HG03354 (cell line): ENCODE data around the gene CLN6.
"Not testable (repeated sequence)": the region's sequence is repeated elsewhere in the genome, so short reads cannot be mapped to it uniquely, and the experiment has no call there.

ENCODE experiments used
- ATAC-seq: cut with Tn5 transposase; IDR thresholded peaks from one replicate; pipeline ENCODE4 v1.9.1; 2021; ENCODE audit warnings: mild to moderate bottlenecking; ENCODE audit not compliant: unreplicated experiment, poor library complexity, severe bottlenecking

CLN6 gene

GRCh38 chr15:68224546-68225250 is 4.8 kb downstream of the CLN6 start:
- ATAC-seq = no peak

GRCh38 chr15:68224108-68224507 is 5.4 kb downstream of the CLN6 start:
- no peak for ATAC-seq

GRCh38 chr15:68223171-68223570 is 6.4 kb downstream of the CLN6 start:
- no peak for ATAC-seq

DNA sequence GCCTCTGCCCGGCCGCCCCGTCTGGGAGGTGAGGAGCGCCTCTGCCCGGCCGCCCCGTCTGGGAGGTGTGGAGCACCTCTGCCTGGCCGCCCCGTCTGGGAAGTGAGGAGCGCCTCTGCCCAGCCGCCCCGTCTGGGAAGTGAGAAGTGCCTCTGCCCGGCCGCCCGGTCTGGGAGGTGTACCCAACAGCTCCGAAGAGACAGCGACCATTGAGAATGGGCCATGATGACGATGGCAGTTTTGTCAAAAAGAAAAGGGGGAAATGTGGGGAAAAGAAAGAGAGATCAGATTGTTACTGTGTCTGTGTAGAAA is 7.1 kb downstream of the CLN6 start:
- not testable (repeated sequence) for ATAC-seq

DNA sequence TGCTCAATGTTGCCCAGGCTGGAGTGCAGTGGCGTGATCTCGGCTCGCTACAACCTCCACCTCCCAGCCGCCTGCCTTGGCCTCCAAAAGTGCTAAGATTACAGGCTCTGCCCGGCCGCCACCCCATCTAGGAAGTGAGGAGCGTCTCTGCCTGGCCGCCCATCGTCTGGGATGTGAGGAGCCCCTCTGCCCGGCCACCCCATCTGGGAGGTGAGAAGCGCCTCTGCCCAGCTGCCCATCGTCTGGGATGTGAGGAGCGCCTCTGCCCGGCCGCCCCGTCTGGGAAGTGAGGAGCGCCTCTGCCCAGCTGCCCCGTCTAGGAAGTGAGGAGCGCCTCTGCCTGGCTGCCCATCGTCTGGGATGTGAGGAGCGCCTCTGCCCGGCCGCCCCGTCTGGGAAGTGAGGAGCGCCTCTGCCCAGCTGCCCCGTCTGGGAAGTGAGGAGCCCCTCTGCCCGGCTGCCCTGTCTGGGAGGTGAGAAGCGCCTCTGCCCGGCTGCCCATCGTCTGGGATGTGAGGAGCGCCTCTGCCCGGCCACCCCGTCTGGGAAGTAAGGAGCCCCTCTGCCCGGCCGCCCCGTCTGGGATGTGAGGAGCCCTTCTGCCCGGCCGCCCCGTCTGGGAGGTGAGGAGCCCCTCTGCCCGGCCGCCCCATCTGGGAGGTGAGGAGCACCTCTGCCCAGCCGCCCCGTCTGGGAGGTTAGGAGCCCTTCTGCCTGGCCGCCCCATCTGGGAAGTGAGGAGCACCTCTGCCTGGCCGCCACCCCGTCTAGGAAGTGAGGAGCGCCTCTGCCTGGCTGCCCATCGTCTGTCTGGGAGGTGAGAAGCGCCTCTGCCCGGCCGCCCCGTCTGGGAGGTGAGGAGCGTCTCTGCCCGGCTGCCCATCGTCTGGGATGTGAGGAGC is 7.7 kb downstream of the CLN6 start:
- not testable (repeated sequence) for ATAC-seq

DNA sequence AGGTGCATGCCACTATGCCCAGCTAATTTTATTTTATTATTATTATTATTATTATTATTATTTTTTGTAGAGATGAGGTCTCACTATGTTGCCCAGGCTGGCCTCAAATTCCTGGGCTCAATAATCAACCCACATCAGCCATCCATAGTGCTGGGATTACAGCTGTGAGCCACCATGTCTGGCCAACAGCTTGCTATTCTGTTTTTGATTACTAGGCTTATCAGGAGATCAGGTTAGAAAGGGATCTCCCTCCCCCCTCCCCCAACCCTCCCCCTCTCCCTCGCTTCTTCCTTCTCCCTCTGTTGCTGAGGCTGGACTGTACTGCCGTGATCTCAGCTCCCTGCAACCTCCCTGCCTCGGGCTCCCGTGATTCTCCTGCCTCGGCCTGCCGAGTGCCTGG is 8.6 kb downstream of the CLN6 start:
- no peak for ATAC-seq

DNA sequence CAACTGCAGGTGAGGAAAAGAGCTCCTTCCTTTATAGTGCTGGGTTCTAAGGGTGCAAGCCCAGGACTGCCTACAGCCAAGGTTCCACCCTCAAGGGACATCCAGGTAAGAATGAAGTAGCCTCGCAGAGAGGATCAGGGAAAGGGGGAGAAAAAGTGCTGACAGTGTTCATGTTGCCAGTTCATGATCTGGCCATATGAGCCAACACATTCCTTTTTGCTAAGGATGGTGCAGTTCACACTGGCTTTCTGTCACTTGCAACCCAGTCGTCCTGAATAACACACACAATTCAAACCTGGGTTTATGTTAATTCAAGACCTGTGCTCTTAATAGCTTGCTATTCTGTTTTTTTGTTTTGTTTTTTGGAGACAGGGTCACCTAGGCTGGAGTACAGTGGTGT is 9.0 kb downstream of the CLN6 start:
- no peak for ATAC-seq

- no peak for ATAC-seq
Observed at GRCh38 chr15:68218847-68219798, 10.4 kb downstream of the CLN6 start.

DNA sequence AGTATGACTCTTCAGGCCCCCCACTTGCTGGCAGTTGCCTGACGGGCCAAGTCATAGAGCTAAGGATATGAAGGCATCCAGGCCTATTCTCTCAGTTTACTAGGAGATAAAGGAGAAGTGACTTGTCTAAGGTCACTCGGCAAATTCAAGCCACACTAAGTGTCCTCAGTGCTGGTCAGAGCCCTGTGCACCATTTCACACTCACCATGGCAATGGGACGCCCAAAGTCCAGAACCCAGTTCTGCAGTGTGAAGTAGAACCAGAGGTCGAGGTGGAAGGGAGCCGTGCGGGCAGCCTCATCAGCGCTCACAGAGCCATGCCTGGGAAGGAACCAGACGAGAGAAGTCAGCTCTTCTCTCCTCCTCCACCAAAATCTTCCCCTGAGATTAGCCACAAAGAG is 11.2 kb downstream of the CLN6 start:
- ATAC-seq = no peak

- no peak for ATAC-seq
Observed at GRCh38 chr15:68217341-68217740, 12.2 kb downstream of the CLN6 start.

DNA sequence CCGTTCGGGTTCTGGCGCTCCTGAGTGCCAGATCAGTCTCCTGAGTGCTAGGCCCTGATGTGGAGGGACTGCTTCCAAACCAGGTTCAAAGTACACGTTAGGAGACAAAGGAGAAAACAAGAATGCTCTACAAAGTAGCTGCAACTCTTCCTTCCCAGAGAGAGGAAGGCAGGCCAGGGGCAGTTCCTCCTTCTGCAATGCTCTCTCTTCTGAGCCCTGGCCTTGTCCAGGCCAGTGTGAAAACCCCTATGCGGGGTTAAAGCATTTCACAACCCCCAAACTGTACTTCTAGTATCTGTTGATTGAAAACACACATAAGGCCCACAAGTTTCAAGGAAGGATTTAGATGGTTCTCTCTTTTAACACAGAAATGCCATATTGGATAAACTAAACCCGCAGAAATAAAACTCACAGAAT is 14.7 kb downstream of the CLN6 start:
- ATAC-seq = no peak

- no peak for ATAC-seq
Observed at GRCh38 chr15:68213991-68214837, 15.3 kb downstream of the CLN6 start.

DNA sequence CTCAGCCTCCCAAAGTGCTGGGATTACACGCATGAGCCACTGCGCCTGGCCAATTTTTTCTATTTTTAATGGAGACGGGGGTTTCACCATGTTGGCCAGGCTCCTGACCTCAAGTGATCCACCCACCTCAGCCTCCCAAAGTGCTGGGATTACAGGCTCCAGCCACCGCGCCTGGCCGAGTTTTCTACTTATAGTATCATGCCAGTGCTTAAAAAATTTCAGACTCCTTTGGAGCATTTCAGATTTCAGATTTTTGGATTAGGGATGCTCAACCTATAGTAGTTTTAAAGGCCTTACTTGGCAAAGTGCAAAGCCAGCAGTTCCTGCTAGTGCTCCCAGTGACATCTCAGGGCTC is 16.1 kb downstream of the CLN6 start:
- not testable (repeated sequence) for ATAC-seq

DNA sequence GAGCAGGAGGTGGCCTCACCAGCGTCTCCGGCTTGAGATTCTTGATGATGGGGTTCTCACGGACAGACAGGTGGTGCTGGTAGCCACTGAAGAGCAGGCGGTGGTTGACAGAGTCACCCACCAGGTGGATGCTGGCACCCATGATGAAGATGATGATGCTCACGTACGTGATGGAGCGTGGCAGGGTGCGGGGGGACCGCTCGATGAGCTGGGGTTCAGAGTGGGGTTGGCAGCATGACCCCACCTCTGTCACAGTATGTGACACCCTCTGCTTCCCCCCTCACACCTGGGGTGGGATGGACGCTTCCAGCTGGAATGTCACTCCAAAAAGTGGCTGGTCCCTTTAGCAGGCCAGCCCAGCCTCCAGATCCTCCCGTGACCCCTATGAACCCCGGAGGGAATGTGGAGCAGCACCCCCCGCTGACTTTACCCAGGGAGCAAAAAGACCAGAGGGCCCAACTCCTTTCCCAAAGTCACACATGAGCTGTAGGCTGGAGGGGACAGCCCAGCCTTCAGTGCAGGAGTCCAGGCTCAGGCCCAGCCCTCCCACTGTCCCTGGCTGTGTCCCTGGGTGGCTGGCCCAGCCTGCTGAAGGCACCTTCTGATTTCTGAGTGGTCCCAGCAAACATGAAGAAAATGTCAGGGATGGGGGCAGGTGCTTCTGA is 17.7 kb downstream of the CLN6 start:
- no peak for ATAC-seq

DNA sequence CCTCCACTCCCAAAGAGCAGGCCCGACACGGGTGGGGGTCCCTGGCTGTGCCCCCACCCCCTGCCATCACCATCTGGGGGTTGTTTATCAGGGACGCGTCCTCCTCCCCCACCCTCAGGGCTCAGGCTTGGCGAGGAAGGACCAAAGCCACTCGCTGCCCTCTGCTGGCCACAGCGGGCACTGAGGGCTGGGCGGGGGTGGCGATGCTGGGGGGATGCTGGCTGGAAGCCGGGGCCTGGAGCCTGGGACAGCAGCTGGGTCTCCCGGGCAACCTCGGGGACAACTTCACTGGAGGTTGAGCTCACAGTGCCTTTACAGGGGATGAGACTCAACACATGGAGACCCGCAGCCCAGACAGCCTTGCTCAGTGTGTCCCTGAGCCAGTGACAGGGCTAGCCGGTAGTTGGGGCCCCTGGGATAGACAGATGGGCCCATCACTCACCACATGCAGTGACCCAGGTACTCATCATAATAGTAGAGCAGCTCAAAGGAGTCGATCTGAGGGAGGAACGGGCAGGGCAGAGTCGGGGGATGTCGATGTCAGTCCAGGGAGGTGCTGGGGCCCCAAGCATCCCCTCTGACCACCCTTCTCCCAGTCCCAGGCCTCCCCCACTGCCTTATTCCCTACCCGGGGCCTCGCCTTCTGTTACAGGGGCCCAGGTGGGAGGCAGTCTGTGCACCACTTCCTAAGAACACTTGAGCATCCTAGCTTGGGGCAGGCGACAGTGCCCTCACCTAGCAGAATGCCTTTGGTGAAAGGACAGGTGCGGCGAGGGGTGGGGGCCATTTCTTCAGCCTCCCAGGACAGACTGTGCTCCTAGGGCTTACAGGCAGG is 18.5 kb downstream of the CLN6 start:
- no peak for ATAC-seq

GRCh38 chr15:68210409-68210756 is 19.1 kb downstream of the CLN6 start:
- no peak for ATAC-seq

DNA sequence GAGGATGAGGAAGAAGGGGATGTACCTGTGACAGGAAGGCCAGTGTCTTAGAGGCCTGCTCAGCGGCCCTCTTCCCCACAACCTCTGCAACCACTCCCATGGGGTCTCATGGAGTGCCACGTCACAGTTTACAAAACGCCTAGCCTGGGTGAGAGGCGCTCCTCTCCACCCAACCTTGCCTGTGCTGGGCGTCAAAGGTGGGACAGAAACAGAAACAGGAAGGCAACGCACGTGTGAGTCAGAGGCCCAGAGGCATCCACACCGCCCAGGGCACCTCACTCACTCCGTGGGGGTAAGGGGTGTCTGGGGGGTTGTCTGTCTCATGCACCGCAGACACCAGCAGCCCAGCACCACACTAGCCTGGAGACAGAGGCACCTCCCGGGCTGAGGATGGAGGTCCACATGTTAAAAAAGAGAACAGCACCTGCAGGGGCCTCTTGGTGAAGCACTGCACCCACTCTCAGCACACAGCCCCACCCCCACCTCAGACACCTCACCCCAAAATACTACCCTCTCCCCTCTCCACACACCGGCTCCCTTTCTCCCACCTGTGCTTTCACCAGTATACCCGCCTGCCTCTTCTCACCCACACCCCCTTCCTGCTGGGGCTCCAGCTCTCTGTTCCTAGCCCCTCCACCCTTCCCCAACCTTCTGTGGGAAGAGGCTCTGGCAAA is 19.7 kb downstream of the CLN6 start:
- ATAC-seq = peak; percentile 64

DNA sequence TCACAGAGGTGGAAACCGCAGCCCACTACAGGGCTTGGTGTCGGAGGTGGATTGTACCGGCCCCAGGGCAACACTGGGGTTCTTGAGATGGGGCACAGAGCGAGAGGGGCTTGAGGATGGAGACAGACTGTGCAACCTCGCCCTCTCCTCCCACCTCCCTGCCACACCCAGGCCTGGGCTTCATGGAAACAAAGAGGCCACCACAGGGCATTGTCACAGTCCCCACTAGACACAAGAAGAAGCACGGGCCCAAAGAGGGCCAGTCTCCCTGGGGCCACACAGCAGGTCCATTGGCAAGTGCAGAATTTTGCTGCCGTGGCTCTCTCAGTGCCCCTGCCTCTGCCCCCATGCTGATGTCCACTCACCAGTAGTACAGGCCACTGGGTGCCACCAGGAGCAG is 20.3 kb downstream of the CLN6 start:
- peak; percentile 5 for ATAC-seq
